ENCODE measurements around the gene NPAS3.

DNA sequence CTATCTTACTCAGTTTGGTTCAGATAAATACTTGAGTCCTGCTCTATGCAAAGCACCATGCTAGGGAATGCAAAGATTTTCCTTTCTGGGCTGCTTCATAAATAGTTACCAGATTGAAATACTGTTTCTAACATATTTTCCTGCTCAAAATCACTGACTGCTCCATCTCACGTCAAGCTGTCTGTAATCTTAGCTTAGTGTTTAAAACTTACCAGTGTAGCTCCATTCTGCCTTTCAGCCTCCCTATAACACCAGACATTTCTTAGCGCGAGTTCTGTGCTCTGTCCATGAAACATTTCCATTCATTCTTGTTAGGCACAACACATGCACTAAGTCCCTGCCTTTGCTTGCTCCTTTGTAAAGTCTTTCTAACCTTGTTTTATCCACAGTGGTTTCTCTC lies 129.4 kb downstream of the NPAS3 start:
- TF ChIP-seq, protein P1, sequence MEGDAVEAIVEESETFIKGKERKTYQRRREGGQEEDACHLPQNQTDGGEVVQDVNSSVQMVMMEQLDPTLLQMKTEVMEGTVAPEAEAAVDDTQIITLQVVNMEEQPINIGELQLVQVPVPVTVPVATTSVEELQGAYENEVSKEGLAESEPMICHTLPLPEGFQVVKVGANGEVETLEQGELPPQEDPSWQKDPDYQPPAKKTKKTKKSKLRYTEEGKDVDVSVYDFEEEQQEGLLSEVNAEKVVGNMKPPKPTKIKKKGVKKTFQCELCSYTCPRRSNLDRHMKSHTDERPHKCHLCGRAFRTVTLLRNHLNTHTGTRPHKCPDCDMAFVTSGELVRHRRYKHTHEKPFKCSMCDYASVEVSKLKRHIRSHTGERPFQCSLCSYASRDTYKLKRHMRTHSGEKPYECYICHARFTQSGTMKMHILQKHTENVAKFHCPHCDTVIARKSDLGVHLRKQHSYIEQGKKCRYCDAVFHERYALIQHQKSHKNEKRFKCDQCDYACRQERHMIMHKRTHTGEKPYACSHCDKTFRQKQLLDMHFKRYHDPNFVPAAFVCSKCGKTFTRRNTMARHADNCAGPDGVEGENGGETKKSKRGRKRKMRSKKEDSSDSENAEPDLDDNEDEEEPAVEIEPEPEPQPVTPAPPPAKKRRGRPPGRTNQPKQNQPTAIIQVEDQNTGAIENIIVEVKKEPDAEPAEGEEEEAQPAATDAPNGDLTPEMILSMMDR (conservative IDR thresholded peaks at IDR 0.05; ENCODE audit: low read length) = no peak
- TF ChIP-seq EZH2phosphoT487 (IDR thresholded peaks at IDR 0.05; ENCODE audit: borderline replicate concordance) = no peak

Measured in Loucy (cell line).